OCI-LY3 (cell line): ENCODE measurements around the gene PSMA8.
A peak's percentile ranks its signal among the peaks of the same experiment; 100 is the strongest.

ENCODE experiments used
- H2AFZ ChIP-seq: fragments of 200-600, 300-600 bp; shearing (Covaris generic); 2 replicates; pipeline ENCODE4 v1.6.0; 2014; ENCODE audit warnings: antibody characterized with exemption, low read depth, low read length
- H3K27ac ChIP-seq: fragments of 200-600, 300-600 bp; sonication (generic); 2 replicates; pipeline ENCODE4 v1.5.1; 2014; ENCODE audit warnings: mild to moderate bottlenecking, low read length, moderate library complexity, mixed read lengths
- H3K27me3 ChIP-seq: fragments of 200-600, 300-600 bp; sonication (generic); 2 replicates; pipeline ENCODE4 v1.6.1; 2014; ENCODE audit warnings: low read depth, low read length, mixed read lengths
- H3K36me3 ChIP-seq: fragments of 200-600, 300-600 bp; sonication (generic); replicated peaks from 2 replicates; pipeline ENCODE3; 2014; ENCODE audit warnings: low read depth, low read length, mixed read lengths
- H3K4me1 ChIP-seq: fragments of 300-600, 200-600 bp; sonication (generic); 2 replicates; pipeline ENCODE4 v1.6.1; 2014; ENCODE audit warnings: low read length, mixed read lengths
- H3K4me2 ChIP-seq: fragments of 200-600, 300-600 bp; sonication (generic); 2 replicates; pipeline ENCODE4 v1.6.1; 2014; ENCODE audit warnings: low read length, mixed read lengths
- H3K4me3 ChIP-seq: fragments of 300-600, 200-600 bp; sonication (generic); 2 replicates; pipeline ENCODE4 v1.5.1; 2014; ENCODE audit warnings: antibody characterized with exemption, mild to moderate bottlenecking, low read length, moderate library complexity
- H3K79me2 ChIP-seq: fragments of 300-600, 200-600 bp; shearing (Covaris generic); 2 replicates; pipeline ENCODE4 v1.6.1; 2014; ENCODE audit warnings: mild to moderate bottlenecking, low read length, mixed read lengths
- H3K9ac ChIP-seq: fragments of 300-600, 200-600 bp; shearing (Covaris generic); 2 replicates; pipeline ENCODE4 v1.6.0; 2014; ENCODE audit warnings: mild to moderate bottlenecking, low read length, moderate library complexity
- H3K9me3 ChIP-seq: fragments of 200-600, 300-600 bp; shearing (Covaris generic); 2 replicates; pipeline ENCODE4 v1.6.1; 2014; ENCODE audit warnings: low read length, mixed read lengths; ENCODE audit not compliant: insufficient read depth
- H4K20me1 ChIP-seq: fragments of 200-600, 300-600 bp; sonication (generic); 2 replicates; pipeline ENCODE4 v1.6.1; 2016; ENCODE audit warnings: low read length, mixed read lengths; ENCODE audit not compliant: insufficient read depth
- CTCF ChIP-seq: fragments of 200-600, 300-600 bp; sonication (generic); IDR thresholded peaks from 2 replicates; pipeline ENCODE4 v1.5.1; 2014; ENCODE audit warnings: antibody characterized with exemption, low read length, low read depth
- EZH2phosphoT487 ChIP-seq: fragments of 200-600 bp; shearing (Covaris generic); IDR thresholded peaks from 2 replicates; pipeline ENCODE4 v1.6.1; 2018; ENCODE audit warnings: antibody characterized with exemption, mixed run types, low read depth

The PSMA8 gene

GRCh38 chr18:26134107-26134506 lies 438 bp downstream of the PSMA8 start:
- Histone ChIP-seq H3K9me3 (no peaks in the 10 kb centered on the region), H3K36me3 (no peaks in the 10 kb centered on the region), H3K79me2 (no peaks in the 10 kb centered on the region), H3K4me1 (no peaks in the 10 kb centered on the region), H3K9ac (no peak overlapping the region), H4K20me1 (no peaks in the 10 kb centered on the region), H3K27me3 (no peaks in the 10 kb centered on the region), H2AFZ (no peak overlapping the region), H3K27ac (no peak overlapping the region), H3K4me2 (no peak overlapping the region), H3K4me3 (no peak overlapping the region)
- TF ChIP-seq CTCF, result no peak
- TF ChIP-seq EZH2phosphoT487, result no peak

- Histone ChIP-seq H3K9ac (no peak overlapping the region), H3K36me3 (no peaks in the 10 kb centered on the region), H3K4me3 (no peak overlapping the region), H3K27ac (no peak overlapping the region), H3K4me2 (no peak overlapping the region), H3K9me3 (no peaks in the 10 kb centered on the region), H3K4me1 (no peaks in the 10 kb centered on the region), H2AFZ (no peak overlapping the region), H3K79me2 (no peaks in the 10 kb centered on the region), H3K27me3 (no peaks in the 10 kb centered on the region), H4K20me1 (no peaks in the 10 kb centered on the region)
- TF ChIP-seq CTCF, result no peak
Observed at GRCh38 chr18:26135548-26135947, 1.9 kb downstream of the PSMA8 start.

GRCh38 chr18:26157326-26157725 lies 23.7 kb downstream of the PSMA8 start:
- Histone ChIP-seq H3K4me2 (no peak overlapping the region), H3K9me3 (no peaks in the 10 kb centered on the region), H3K27ac (no peak overlapping the region), H3K36me3 (no peaks in the 10 kb centered on the region), H3K9ac (no peak overlapping the region), H3K27me3 (no peaks in the 10 kb centered on the region), H4K20me1 (no peaks in the 10 kb centered on the region), H3K4me3 (no peak overlapping the region), H3K4me1 (no peaks in the 10 kb centered on the region), H2AFZ (no peak overlapping the region), H3K79me2 (no peaks in the 10 kb centered on the region)
- TF ChIP-seq CTCF (no peak), EZH2phosphoT487 (no peak)

GRCh38 chr18:26159353-26159752 lies 25.7 kb downstream of the PSMA8 start:
- no peaks in the 10 kb centered on the region for H3K27me3 ChIP-seq
- H3K4me2 ChIP-seq, result peak overlapping the region; percentile 32
- no peak overlapping the region for H3K9ac ChIP-seq
- no peak overlapping the region for H3K4me3 ChIP-seq
- no peaks in the 10 kb centered on the region for H3K4me1 ChIP-seq
- no peaks in the 10 kb centered on the region for H3K79me2 ChIP-seq
- no peaks in the 10 kb centered on the region for H4K20me1 ChIP-seq
- H3K36me3 ChIP-seq, result no peaks in the 10 kb centered on the region
- TF ChIP-seq CTCF, result peak; percentile 48
- no peak for TF ChIP-seq EZH2phosphoT487
- H2AFZ ChIP-seq, result no peak overlapping the region
- H3K27ac ChIP-seq, result no peak overlapping the region
- no peaks in the 10 kb centered on the region for H3K9me3 ChIP-seq
